ENCODE measurements around the gene GTPBP4.

The GTPBP4 gene

GRCh38 chr10:964321-964987, 23.8 kb upstream of the GTPBP4 start:
- no peak overlapping the region for H3K4me3 ChIP-seq (ENCODE audit: low read depth, low read length)
- DNase-seq (ENCODE audit: low read depth): no peak

- no peak overlapping the region for H3K4me3 ChIP-seq (ENCODE audit: low read depth, low read length)
- no peak for DNase-seq (ENCODE audit: low read depth)
Observed at GRCh38 chr10:964988-965417, 23.2 kb upstream of the GTPBP4 start.

GRCh38 chr10:966466-967235, 21.6 kb upstream of the GTPBP4 start:
- DNase-seq (ENCODE audit: low read depth): no peak
- no peak overlapping the region for H3K4me3 ChIP-seq (ENCODE audit: low read depth, low read length)

GRCh38 chr10:968546-969199, 19.6 kb upstream of the GTPBP4 start:
- no peak overlapping the region for H3K4me3 ChIP-seq (ENCODE audit: low read depth, low read length)
- DNase-seq (ENCODE audit: low read depth): no peak

GRCh38 chr10:969473-970150, 18.6 kb upstream of the GTPBP4 start:
- no peak for DNase-seq (ENCODE audit: low read depth)

GRCh38 chr10:970311-971149, 17.7 kb upstream of the GTPBP4 start:
- DNase-seq (ENCODE audit: low read depth): no peak
- H3K4me3 ChIP-seq (ENCODE audit: low read depth, low read length): no peak overlapping the region

More at GRCh38 chr10:969473-970150, 18.6 kb upstream of the GTPBP4 start:
- H3K4me3 ChIP-seq (ENCODE audit: low read depth, low read length): no peak overlapping the region

GRCh38 chr10:971150-971542, 17.1 kb upstream of the GTPBP4 start:
- no peak for DNase-seq (ENCODE audit: low read depth)
- no peak overlapping the region for H3K4me3 ChIP-seq (ENCODE audit: low read depth, low read length)

- DNase-seq (ENCODE audit: low read depth): no peak
- H3K4me3 ChIP-seq (ENCODE audit: low read depth, low read length): no peak overlapping the region
Observed at GRCh38 chr10:971613-972012, 16.6 kb upstream of the GTPBP4 start.

GRCh38 chr10:972763-973162, 15.5 kb upstream of the GTPBP4 start:
- DNase-seq (ENCODE audit: low read depth): no peak
- H3K4me3 ChIP-seq (ENCODE audit: low read depth, low read length): no peak overlapping the region

GRCh38 chr10:974038-974784, 14.0 kb upstream of the GTPBP4 start:
- H3K4me3 ChIP-seq (ENCODE audit: low read depth, low read length): no peak overlapping the region
- no peak for DNase-seq (ENCODE audit: low read depth)

- DNase-seq (ENCODE audit: low read depth): no peak
Observed at GRCh38 chr10:974785-975074, 13.5 kb upstream of the GTPBP4 start.

GRCh38 chr10:976316-976715, 11.9 kb upstream of the GTPBP4 start:
- no peak for DNase-seq (ENCODE audit: low read depth)
- H3K4me3 ChIP-seq (ENCODE audit: low read depth, low read length): no peak overlapping the region

More at GRCh38 chr10:974785-975074, 13.5 kb upstream of the GTPBP4 start:
- no peak overlapping the region for H3K4me3 ChIP-seq (ENCODE audit: low read depth, low read length)

GRCh38 chr10:978826-979421, 9.3 kb upstream of the GTPBP4 start:
- H3K4me3 ChIP-seq (ENCODE audit: low read depth, low read length): no peak overlapping the region
- DNase-seq (ENCODE audit: low read depth): no peak

GRCh38 chr10:980468-981093, 7.7 kb upstream of the GTPBP4 start:
- no peak for DNase-seq (ENCODE audit: low read depth)
- H3K4me3 ChIP-seq (ENCODE audit: low read depth, low read length): no peak overlapping the region

- no peak overlapping the region for H3K4me3 ChIP-seq (ENCODE audit: low read depth, low read length)
- no peak for DNase-seq (ENCODE audit: low read depth)
Observed at GRCh38 chr10:983401-983800, 4.8 kb upstream of the GTPBP4 start.

GRCh38 chr10:983971-984655, 4.1 kb upstream of the GTPBP4 start:
- H3K4me3 ChIP-seq (ENCODE audit: low read depth, low read length): no peak overlapping the region
- DNase-seq (ENCODE audit: low read depth): no peak

- H3K4me3 ChIP-seq (ENCODE audit: low read depth, low read length): no peak overlapping the region
- DNase-seq (ENCODE audit: low read depth): no peak
Observed at GRCh38 chr10:985361-985760, 2.9 kb upstream of the GTPBP4 start.

Data from skeletal muscle cell (primary cell).